Right atrium auricular region (tissue), 2 donors: ENCODE measurements around the gene C17orf107. TPM values are rescaled to one million over a fixed set of nuclear protein-coding genes. Genes with fewer than 3 reads are reported as not detected.

Source experiments
- DNase-seq: peaks from one replicate; pipeline ENCODE4 v3.0.0-alpha.2; 2019; ENCODE audit warnings: low spot score
- H3K27ac ChIP-seq, 2 donors: fragments of 200-600 bp; sonication (generic); 1 replicate in 1 of 2; 2 replicates in 1 of 2; pipeline ENCODE4 v1.5.1; 2016 to 2019
- H3K27me3 ChIP-seq, 2 donors: fragments of 200-600 bp; sonication (generic); one replicate each; pipeline versions ENCODE4 v1.5.1 to v1.6.0; 2017 to 2019
- H3K36me3 ChIP-seq: fragments of 200-600 bp; sonication (generic); one replicate; pipeline ENCODE4 v1.5.1; 2016
- H3K4me1 ChIP-seq, 2 donors: fragments of 200-600 bp; sonication (generic); one replicate each; pipeline versions ENCODE4 v1.5.1 to v1.6.0; 2017 to 2019
- H3K4me3 ChIP-seq, 2 donors: fragments of 200-600 bp; sonication (generic); 1 replicate in 1 of 2; 2 replicates in 1 of 2; pipeline ENCODE4 v1.5.1; 2017 to 2019; ENCODE audit warnings: mild to moderate bottlenecking in 1 of 2, moderate library complexity in 1 of 2
- H3K9me3 ChIP-seq, 2 donors: fragments of 200-600 bp; sonication (generic); one replicate each; pipeline ENCODE4 v1.5.1; 2019
- CTCF ChIP-seq, 2 donors: fragments of 200-600 bp; sonication (generic); IDR thresholded peaks; one replicate each; pipeline ENCODE4 v1.5.1; 2019; ENCODE audit warnings: antibody characterized with exemption in 2 of 2
- total RNA-seq, 2 donors: library from RNA; depleted of rRNA; stranded (reverse); fragments of >200 nt; gene quantifications; one replicate each; pipeline ENCODE4 v1.1.0, GENCODE V29; 2016

Gene C17orf107
- total RNA-seq, 2 donors from 2014 or later: 1.7 to 4.2 TPM

GRCh38 chr17:4932756-4933155, 33.4 kb downstream of the C17orf107 start:
- H3K36me3 ChIP-seq: peaks cover 12% of the 10 kb centered on the region

GRCh38 chr17:4933646-4934045, 34.3 kb downstream of the C17orf107 start:
- peak overlapping the region in 1 of 2 donors; percentile 51 for H3K27ac ChIP-seq
- H3K9me3 ChIP-seq: no peaks in the 10 kb centered on the region
- H3K36me3 ChIP-seq: peaks cover 20% of the 10 kb centered on the region
- H3K27me3 ChIP-seq: no peaks in the 10 kb centered on the region
- no peak for TF ChIP-seq CTCF (IDR thresholded peaks at IDR 0.05)
- no peak overlapping the region for H3K4me3 ChIP-seq
- DNase-seq: no peak
- H3K4me1 ChIP-seq: peaks cover 0 to 22% of the 10 kb centered on the region in 2 donors

More at GRCh38 chr17:4932756-4933155, 33.4 kb downstream of the C17orf107 start:
- peaks cover 0 to 13% of the 10 kb centered on the region in 2 donors for H3K4me1 ChIP-seq
- DNase-seq: no peak
- no peaks in the 10 kb centered on the region for H3K27me3 ChIP-seq
- TF ChIP-seq CTCF (IDR thresholded peaks at IDR 0.05): no peak
- no peaks in the 10 kb centered on the region for H3K9me3 ChIP-seq
- no peak overlapping the region for H3K27ac ChIP-seq
- H3K4me3 ChIP-seq: no peak overlapping the region

GRCh38 chr17:4934173-4934979, 35.0 kb downstream of the C17orf107 start:
- Histone ChIP-seq H3K4me3 (no peak overlapping the region), H3K36me3 (peaks cover 20% of the 10 kb centered on the region), H3K27ac (peak overlapping the region in 1 of 2 donors; percentile 51), H3K4me1 (peaks cover 2 to 30% of the 10 kb centered on the region in 2 donors), H3K27me3 (no peaks in the 10 kb centered on the region), H3K9me3 (no peaks in the 10 kb centered on the region)
- TF ChIP-seq CTCF (IDR thresholded peaks at IDR 0.05): peak in 1 of 2 donors; percentile 37
- no peak for DNase-seq

GRCh38 chr17:4935650-4936049, 36.3 kb downstream of the C17orf107 start:
- Histone ChIP-seq H3K27me3 (no peaks in the 10 kb centered on the region), H3K36me3 (peaks cover 20% of the 10 kb centered on the region), H3K4me3 (no peak overlapping the region), H3K9me3 (no peaks in the 10 kb centered on the region), H3K4me1 (peaks cover 3 to 33% of the 10 kb centered on the region in 2 donors), H3K27ac (no peak overlapping the region)
- DNase-seq: no peak
- TF ChIP-seq CTCF (IDR thresholded peaks at IDR 0.05): no peak

- Histone ChIP-seq H3K4me3 (no peak overlapping the region), H3K36me3 (peaks cover 20% of the 10 kb centered on the region), H3K9me3 (no peaks in the 10 kb centered on the region), H3K27me3 (no peaks in the 10 kb centered on the region), H3K27ac (no peak overlapping the region), H3K4me1 (peaks cover 3 to 41% of the 10 kb centered on the region in 2 donors)
- no peak for TF ChIP-seq CTCF (IDR thresholded peaks at IDR 0.05)
- DNase-seq: no peak
These were observed 37.1 kb downstream of the C17orf107 start for GRCh38 chr17:4936436-4936835.
